ENCODE measurements around the gene ACTRT2.

Gene ACTRT2

DNA sequence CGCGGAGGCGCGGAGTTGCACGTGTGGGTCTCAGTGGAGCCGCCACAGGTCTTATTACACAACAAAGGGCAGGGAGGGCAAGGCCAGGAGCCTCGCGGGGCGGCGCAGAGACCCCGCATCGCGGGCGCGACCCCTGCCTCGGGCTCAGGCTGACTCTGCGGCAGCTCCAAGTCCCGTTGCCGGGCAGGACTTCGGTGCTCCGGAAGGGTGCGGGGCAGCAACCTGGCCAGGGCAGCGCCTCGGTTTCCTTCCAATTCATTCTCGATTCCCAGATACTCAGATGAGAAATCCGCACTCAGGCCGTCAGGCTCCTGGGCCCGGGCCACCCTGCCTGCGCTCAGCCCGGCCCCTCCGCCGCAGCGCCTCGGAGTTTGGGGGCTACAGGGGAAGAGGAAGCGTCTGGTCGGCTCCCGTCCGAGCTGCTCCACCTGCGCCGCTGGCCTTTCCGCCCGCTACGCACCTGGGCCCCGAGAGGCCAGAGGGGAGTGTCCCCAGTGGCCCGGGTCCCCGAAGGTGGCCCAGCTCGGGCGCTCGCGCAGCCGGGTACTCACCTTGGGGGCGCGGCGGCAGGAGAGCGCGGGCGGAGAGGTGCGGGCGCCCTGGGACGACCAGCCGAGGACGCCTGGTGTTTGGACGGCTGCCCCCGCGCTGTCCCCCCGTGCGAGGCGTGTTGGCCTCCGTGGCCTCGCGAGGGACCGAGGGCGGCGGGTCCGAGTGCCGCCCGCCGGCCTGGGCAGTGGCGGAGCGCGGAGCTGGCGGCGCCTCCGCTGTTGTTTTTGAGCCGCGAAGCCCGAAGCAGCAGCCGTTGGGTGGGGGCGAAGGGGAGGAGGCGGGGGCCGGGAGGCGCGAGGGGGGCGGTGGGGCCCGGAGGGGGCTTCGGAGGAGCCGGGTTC lies 46.6 kb downstream of the ACTRT2 start:
- DNase-seq (ENCODE audit: low read depth, low spot score) = peak; percentile 72

DNA sequence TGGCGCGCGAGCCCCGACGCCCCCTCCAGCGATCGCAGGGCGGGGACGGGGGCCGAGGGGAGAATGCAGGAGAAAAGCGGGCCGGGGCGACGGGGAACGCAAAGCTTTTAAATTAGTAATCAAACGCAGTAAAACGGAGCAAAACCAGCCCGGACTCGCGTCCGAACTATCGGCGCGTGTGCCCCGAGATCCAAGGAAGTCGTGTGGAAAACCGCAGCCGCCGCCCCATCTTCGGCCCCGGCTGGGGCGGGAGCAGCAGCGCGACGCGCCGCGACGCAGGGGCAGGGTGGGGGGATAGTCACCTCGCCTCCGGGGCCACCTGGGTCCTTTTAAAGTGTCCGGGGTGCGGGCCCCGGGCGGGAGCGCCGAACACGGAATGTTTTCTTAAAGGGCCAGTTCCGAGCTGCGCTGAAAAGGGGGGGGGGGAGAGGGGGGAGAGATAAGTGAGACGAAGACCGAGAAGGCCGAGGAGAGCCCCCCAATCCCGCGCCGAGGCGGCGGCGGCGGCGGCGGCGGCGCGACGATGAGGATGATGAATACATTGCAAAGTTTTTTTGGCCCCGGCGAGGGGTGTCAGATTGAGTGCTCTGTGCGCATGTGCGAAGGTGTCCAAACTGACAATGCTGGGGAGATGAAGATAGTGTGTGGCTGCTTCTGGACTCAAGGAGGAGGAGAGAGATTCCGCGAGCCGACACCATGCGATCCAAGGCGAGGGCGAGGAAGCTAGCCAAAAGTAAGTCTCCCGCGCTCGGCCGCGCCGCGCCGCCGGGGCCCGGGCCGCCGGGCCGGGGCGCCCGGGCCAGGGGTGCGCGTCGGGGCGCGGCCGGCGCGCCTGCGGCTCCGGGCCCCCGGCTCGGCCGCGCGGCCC lies 47.5 kb downstream of the ACTRT2 start, which contains the start of gene PRDM16:
Gene PRDM16, plus strand, starts transcription at position 640 of the 868 bp plus-strand sequence. Its CDS starts 57 bp downstream, at position 697.
- peak; percentile 91 for DNase-seq (ENCODE audit: low read depth, low spot score)

DNA sequence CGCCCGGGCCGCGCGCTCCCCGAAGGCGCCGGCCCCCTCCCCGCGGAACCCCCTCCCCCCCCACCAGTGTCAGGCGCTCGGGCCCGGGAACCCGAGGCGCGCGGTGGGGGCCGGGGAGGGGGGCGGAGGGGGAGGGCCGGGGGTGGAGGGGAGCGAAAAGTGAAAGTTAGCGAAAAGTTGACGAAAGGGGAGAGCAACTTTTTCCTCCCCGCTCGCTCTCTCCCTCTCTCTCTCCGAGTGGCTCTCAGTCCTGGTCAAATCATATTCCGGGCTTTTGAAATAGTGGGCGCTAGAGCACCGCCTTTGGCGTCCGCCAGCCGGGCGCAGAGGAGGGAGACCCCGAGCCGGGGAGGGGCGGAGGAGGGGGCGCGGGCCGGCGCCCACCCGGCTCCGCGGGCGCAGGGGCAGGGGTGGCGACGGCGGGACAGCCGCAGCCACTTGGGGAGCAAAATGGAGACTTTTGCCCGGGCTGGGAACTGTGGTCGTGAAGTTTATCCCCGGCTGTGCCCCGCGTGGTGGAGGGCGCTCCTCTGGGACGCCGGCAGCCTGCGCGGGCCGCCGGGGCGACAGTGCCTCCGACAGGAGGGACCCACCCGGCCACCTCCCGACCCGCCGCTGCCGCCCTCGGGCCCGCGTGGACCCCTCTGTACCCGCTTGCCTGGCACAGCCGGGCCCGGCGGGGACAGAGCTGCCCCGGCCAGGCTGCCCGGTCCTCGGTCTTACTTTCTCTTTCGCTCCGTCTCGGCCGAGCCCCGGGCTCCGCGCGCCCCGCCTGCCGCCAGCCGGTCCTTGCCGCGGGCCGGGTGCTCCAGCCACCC lies 48.4 kb downstream of the ACTRT2 start:
- peak; percentile 91 for DNase-seq (ENCODE audit: low read depth, low spot score)

DNA sequence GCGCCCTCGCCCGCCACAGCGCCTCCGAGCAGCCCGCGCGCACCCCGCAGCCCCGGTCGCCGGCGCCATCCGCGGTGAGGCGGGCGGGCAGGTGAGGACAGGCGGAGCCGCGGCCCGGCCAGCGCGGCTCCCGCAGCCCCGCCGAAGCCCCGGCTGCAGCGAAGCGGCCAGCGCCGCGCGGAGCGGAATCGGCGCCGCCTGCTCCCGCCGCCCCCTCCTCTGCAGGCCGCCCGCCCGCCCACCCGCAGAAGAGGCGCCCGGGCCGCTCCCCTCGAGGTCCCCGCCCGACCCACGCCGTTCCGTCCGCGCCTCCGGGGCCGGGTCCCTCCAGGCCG lies 49.0 kb downstream of the ACTRT2 start:
- no peak for DNase-seq (ENCODE audit: low read depth, low spot score)

DNA sequence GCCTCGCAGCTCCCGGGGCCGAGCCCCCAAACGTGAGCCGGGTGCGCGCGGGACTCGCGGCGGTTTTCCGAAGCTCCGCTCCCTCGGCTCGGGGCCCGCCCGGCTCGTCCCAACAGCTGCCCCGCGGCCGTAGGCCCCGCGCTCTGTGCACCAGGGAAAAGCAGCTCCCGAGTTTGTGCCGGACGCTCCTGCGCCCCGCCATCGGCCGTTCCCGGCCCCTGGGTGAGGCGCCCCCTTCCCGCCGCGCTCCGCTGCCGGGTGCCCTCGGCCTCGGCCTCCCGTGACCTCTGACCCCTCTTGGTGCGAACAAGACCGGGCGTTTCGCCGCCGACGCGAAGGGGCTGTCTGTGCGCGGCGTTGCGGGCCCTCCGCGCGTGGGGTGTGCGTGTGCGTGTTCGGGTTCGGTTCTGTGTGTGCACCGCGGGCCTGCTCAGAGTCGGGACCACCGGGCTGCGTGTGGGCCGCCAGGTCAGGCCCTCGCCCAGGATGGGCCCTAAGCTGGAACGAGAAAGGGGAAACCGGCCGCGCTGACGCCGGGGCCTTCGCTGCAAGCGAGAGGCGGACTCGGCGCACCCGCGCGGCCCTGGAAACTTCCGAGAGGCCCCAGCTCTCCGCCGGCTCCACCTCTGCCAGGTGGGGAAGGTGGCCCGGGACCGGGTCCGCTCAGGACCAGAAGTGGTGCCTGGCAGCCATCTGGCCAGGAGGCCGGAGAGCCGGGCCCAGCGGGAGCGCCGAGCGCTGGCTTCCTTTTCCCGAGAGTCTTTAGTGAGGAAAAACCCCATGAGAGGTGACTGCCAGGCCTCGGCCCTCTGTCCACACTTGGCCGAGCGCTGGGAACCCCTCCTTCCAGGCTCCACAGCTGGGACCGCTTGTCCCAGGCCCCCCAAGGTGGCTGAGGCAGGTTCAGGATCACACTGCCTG lies 49.6 kb downstream of the ACTRT2 start:
- DNase-seq (ENCODE audit: low read depth, low spot score) = peak; percentile 62

DNA sequence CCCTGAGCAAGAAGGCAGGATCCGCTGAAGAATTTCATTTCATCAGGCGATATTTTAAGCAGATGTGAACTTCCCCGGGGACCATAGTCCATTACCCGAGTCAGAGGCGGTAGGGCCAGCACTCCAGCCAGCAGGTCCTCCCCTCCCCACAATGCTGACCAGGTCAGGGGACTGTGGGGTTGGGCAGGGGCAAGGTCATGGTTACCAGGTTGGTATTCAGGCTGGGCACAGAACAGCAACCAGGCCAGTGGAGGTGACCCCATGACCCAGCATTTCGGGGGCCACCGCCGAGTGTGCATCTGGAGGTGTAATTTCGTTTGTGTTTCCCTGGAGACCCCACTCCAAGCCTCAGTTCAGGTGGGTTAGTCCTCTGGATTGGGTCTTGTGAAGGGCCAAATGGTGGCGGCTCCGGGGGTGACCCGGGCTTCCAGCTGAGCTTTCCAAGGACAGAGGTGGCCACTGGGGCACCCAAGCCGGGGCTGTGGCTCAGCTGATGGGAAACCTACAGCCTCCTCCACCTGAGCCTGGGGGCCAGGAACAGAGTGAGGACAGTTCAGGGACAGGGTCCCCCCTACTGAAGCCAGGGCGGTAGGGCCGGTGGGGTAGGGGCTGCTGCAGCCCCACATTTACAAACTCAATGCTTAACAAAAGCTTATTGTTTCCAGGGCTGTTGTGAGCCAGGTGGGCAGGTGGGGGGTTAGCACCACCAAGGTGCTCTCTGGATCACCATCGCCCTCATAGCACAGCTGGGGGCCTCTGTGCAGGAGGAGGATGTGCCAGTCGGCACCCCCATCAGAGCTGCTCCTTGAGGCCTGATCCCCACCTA lies 50.5 kb downstream of the ACTRT2 start:
- DNase-seq (ENCODE audit: low read depth, low spot score) = peak; percentile 54

Data from astrocyte of the hippocampus (primary cell).